Ishikawa (cell line): ENCODE results near the gene POLR2B.

ENCODE experiments used
- CEBPB ChIP-seq: IDR thresholded peaks from 2 replicates; pipeline ENCODE4 v1.6.1; 2012
- CREB1 ChIP-seq: IDR thresholded peaks from 2 replicates; pipeline ENCODE4 v1.6.1; 2012; ENCODE audit warnings: low read depth
- EGR1 ChIP-seq: IDR thresholded peaks from 2 replicates; pipeline ENCODE4 v1.6.1; 2012
- EP300 ChIP-seq: IDR thresholded peaks from 2 replicates; pipeline ENCODE4 v1.6.1; 2012; ENCODE audit warnings: borderline replicate concordance
- FOXM1 ChIP-seq: IDR thresholded peaks from 2 replicates; pipeline ENCODE4 v1.6.1; 2012; ENCODE audit warnings: low read depth, borderline replicate concordance
- NFIC ChIP-seq: IDR thresholded peaks from 2 replicates; pipeline ENCODE4 v1.6.1; 2012
- RAD21 ChIP-seq: IDR thresholded peaks from 2 replicates; pipeline ENCODE4 v1.6.1; 2012; ENCODE audit warnings: low read depth
- TAF1 ChIP-seq: IDR thresholded peaks from 2 replicates; pipeline ENCODE4 v1.6.1; 2012; ENCODE audit warnings: low read depth, mild to moderate bottlenecking
- TCF12 ChIP-seq: IDR thresholded peaks from 2 replicates; pipeline ENCODE4 v1.6.1; 2012; ENCODE audit warnings: low read depth
- TEAD4 ChIP-seq: IDR thresholded peaks from 2 replicates; pipeline ENCODE4 v1.6.1; 2012
- YY1 ChIP-seq: IDR thresholded peaks from 2 replicates; pipeline ENCODE4 v1.6.1; 2012; ENCODE audit warnings: low read depth
- ZBTB7A ChIP-seq: IDR thresholded peaks from 2 replicates; pipeline ENCODE4 v1.6.1; 2012; ENCODE audit warnings: low read depth
- TF ChIP-seq, protein P1 (sequence below): IDR thresholded peaks from 2 replicates; pipeline ENCODE4 v1.6.1; 2012; ENCODE audit warnings: low read depth, mild to moderate bottlenecking
- TF ChIP-seq, protein P2 (sequence below): IDR thresholded peaks from 2 replicates; pipeline ENCODE4 v1.6.1; 2012
- TF ChIP-seq, protein P3 (sequence below): IDR thresholded peaks from 2 replicates; pipeline ENCODE4 v1.6.1; 2012

POLR2B gene

DNA sequence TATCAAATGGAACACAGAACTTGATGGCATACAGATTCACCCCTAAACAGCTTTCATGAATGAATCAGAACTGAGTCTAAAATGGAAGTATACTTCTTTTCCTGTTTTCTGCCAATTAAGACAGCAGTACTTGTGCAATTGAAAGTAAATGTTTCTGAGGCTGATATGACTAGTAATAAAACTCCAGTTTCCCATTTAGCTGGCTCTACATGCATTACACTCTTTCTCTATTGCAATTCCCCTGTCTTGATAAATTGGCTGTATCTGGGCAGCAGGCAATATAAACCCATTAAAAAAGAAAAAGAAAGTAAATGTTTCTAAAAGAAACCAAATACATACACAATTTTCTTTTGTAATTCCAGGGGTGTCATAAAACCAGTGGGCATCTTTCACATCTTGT is 5.9 kb upstream of the POLR2B start:
- TF ChIP-seq TAF1 (no peak), TEAD4 (no peak), YY1 (no peak), CEBPB (no peak), FOXM1 (no peak), NFIC (no peak), RAD21 (no peak), ZBTB7A (no peak), CREB1 (no peak), EGR1 (no peak), EP300 (no peak), TCF12 (no peak)
- TF ChIP-seq, protein P1, sequence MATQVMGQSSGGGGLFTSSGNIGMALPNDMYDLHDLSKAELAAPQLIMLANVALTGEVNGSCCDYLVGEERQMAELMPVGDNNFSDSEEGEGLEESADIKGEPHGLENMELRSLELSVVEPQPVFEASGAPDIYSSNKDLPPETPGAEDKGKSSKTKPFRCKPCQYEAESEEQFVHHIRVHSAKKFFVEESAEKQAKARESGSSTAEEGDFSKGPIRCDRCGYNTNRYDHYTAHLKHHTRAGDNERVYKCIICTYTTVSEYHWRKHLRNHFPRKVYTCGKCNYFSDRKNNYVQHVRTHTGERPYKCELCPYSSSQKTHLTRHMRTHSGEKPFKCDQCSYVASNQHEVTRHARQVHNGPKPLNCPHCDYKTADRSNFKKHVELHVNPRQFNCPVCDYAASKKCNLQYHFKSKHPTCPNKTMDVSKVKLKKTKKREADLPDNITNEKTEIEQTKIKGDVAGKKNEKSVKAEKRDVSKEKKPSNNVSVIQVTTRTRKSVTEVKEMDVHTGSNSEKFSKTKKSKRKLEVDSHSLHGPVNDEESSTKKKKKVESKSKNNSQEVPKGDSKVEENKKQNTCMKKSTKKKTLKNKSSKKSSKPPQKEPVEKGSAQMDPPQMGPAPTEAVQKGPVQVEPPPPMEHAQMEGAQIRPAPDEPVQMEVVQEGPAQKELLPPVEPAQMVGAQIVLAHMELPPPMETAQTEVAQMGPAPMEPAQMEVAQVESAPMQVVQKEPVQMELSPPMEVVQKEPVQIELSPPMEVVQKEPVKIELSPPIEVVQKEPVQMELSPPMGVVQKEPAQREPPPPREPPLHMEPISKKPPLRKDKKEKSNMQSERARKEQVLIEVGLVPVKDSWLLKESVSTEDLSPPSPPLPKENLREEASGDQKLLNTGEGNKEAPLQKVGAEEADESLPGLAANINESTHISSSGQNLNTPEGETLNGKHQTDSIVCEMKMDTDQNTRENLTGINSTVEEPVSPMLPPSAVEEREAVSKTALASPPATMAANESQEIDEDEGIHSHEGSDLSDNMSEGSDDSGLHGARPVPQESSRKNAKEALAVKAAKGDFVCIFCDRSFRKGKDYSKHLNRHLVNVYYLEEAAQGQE = no peak
- TF ChIP-seq, protein P2, sequence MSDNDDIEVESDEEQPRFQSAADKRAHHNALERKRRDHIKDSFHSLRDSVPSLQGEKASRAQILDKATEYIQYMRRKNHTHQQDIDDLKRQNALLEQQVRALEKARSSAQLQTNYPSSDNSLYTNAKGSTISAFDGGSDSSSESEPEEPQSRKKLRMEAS = no peak
- TF ChIP-seq, protein P3, sequence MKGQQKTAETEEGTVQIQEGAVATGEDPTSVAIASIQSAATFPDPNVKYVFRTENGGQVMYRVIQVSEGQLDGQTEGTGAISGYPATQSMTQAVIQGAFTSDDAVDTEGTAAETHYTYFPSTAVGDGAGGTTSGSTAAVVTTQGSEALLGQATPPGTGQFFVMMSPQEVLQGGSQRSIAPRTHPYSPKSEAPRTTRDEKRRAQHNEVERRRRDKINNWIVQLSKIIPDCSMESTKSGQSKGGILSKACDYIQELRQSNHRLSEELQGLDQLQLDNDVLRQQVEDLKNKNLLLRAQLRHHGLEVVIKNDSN = no peak

DNA sequence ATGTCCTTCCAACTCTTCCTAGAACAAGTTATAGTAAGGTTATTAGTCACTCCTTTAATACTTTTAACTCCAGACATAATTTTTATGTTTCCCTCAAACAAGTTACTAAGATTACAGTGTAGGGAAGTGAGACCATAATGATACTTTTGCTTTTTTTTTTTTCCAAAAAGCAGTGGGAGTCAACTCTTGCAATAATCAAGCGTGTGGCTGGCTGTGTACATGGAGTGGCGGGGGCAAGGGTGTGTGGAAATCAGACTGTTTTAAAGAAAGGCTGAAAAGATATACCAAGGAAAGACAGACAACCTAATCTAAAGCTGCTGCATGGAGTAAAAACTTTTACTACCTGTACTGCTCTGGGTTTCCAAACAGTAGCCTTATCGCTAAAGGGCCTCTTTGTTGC is 5.4 kb upstream of the POLR2B start:
- TF ChIP-seq CREB1 = no peak
- TF ChIP-seq NFIC = no peak
- TF ChIP-seq TCF12 = no peak
- no peak for TF ChIP-seq YY1
- TF ChIP-seq TAF1 = no peak
- TF ChIP-seq EGR1 = no peak
- TF ChIP-seq, protein P3 = no peak
- no peak for TF ChIP-seq ZBTB7A
- no peak for TF ChIP-seq TEAD4
- TF ChIP-seq RAD21 = no peak
- no peak for TF ChIP-seq FOXM1
- TF ChIP-seq, protein P2 = no peak
- no peak for TF ChIP-seq CEBPB
- TF ChIP-seq, protein P1 = no peak

DNA sequence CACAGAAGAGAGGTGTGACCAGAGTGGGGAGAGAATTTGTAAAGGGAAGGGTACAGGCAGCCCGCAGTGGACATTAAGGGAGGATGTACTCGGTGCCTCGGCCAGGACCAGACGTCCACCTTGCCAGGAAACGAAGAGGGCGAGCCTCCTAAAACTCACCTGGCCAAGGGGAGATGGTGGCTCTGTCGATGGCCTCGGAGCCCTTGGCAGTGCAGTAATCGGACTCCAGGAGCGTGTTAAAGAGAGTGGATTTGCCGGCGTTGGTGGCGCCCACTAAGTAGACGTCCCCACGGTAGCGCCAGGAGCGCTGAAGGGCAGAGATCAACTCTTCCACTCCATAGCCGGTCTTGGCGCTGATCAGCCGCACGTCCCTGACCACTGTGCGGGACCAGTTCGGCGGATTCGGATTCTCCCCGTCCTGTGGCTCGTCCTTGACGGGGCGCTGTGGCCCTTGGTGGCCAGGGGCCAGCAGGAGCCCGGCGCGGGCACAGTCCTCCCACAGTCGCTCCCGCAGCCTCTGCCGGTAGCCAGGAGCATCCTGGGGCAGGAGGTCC is 2.3 kb upstream of the POLR2B start:
- no peak for TF ChIP-seq EP300

DNA sequence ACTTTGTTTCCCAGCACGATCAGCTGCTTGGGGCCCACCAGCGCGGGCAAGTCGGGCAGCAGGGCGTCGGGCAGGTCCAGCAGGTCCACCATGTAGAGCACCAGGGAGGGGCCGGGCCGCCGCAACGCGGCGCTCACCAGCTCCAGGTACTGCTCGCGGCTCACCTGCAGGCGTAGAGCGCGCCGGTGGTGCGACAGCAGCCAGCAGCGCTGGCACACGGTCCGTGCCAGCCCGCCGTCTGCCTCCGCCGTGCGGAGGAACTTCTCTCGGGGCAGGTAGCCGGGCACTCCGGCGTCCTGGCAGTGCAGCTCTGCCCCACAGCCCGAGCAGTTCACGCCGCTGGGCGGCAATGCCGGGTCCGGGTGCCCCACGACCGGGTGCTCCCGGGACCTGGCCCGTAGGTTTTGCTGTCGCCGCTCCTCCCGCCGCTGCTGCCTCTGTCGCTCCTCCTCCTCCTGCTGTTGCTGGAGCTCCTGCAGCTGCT is 1.8 kb upstream of the POLR2B start:
- TF ChIP-seq RAD21 (no peak; the same call in 1 of the 2 replicates), EGR1 (no peak), NFIC (peak; percentile 21; the same call in 1 of the 2 replicates), YY1 (0 out of 2 replicates have a peak, but pooled peaks have one; percentile 24)
- TF ChIP-seq, protein P1 = peak; percentile 9; the same call in 1 of the 2 replicates
- TF ChIP-seq, protein P2 = peak; percentile 8; the same call in 1 of the 2 replicates
